HepG2 (cell line): ENCODE data around the gene SKIDA1. TPM values are rescaled to one million over a fixed set of nuclear protein-coding genes. Genes with fewer than 3 reads are reported as not detected.

Source experiments
- CCDC6 ChIP-seq: sonication (generic); formaldehyde crosslinking; IDR thresholded peaks from 2 replicates; pipeline ENCODE4 v1.8.1; 2022; ENCODE audit warnings: mild to moderate bottlenecking, missing genetic modification reagents, moderate library complexity
- KDM2A ChIP-seq: sonication (generic); formaldehyde crosslinking; IDR thresholded peaks from 2 replicates; pipeline ENCODE4 v1.4.0; 2020; ENCODE audit warnings: low read depth, missing genetic modification reagents, borderline replicate concordance
- LCORL ChIP-seq, 2 experiments: fragments of 450-650 bp in 1 of 2; sonication (generic) in 1 of 2; formaldehyde crosslinking in 1 of 2; IDR thresholded peaks; 2 replicates each; pipeline versions ENCODE4 v1.5.0 to v1.6.1; 2017 to 2020; ENCODE audit warnings: antibody characterized with exemption in 1 of 2, missing genetic modification reagents in 1 of 2
- PHF21A ChIP-seq: sonication (generic); formaldehyde crosslinking; IDR thresholded peaks from 2 replicates; pipeline ENCODE4 v1.5.0; 2020; ENCODE audit warnings: mild to moderate bottlenecking, missing genetic modification reagents
- RBFOX2 ChIP-seq: fragments of 200-400 bp; formaldehyde crosslinking; IDR thresholded peaks from 2 replicates; pipeline ENCODE4 v1.6.1; 2017; ENCODE audit warnings: low read depth, mild to moderate bottlenecking, low read length
- TAF15 ChIP-seq: fragments of 200-400 bp; formaldehyde crosslinking; IDR thresholded peaks from one replicate; pipeline ENCODE4 v1.6.1; 2018; ENCODE audit warnings: mild to moderate bottlenecking, low read depth, low read length; ENCODE audit not compliant: poor library complexity, severe bottlenecking
- ZBTB39 ChIP-seq: sonication (generic); formaldehyde crosslinking; IDR thresholded peaks from 2 replicates; pipeline ENCODE4 v1.5.0; 2020; ENCODE audit warnings: missing genetic modification reagents
- ZBTB46 ChIP-seq: sonication (generic); formaldehyde crosslinking; IDR thresholded peaks from 2 replicates; pipeline ENCODE4 v1.4.0; 2020; ENCODE audit warnings: mild to moderate bottlenecking, missing genetic modification reagents, borderline replicate concordance
- ZBTB7B ChIP-seq: sonication (generic); formaldehyde crosslinking; IDR thresholded peaks from 2 replicates; pipeline ENCODE4 v1.4.0; 2020; ENCODE audit warnings: missing genetic modification reagents
- ZC3H13 ChIP-seq: sonication (generic); formaldehyde crosslinking; IDR thresholded peaks from 2 replicates; pipeline ENCODE4 v1.8.1; 2023; ENCODE audit warnings: mild to moderate bottlenecking, missing genetic modification reagents, moderate library complexity
- ZNF253 ChIP-seq: sonication (generic); formaldehyde crosslinking; IDR thresholded peaks from 2 replicates; pipeline ENCODE4 v1.8.0; 2022; ENCODE audit warnings: mild to moderate bottlenecking, missing genetic modification reagents, borderline replicate concordance
- ZNF451 ChIP-seq: sonication (generic); formaldehyde crosslinking; IDR thresholded peaks from 2 replicates; pipeline ENCODE4 v1.5.0; 2020; ENCODE audit warnings: mild to moderate bottlenecking, missing genetic modification reagents
- ZNF501 ChIP-seq: sonication (generic); formaldehyde crosslinking; IDR thresholded peaks from 2 replicates; pipeline ENCODE4 v1.5.1; 2020; ENCODE audit warnings: mild to moderate bottlenecking, moderate library complexity, missing genetic modification reagents
- ZNF547 ChIP-seq: sonication (generic); formaldehyde crosslinking; IDR thresholded peaks from 2 replicates; pipeline ENCODE4 v1.5.1; 2020; ENCODE audit warnings: mild to moderate bottlenecking, missing genetic modification reagents
- ZNF709 ChIP-seq: sonication (generic); formaldehyde crosslinking; IDR thresholded peaks from 2 replicates; pipeline ENCODE4 v1.5.0; 2020; ENCODE audit warnings: mild to moderate bottlenecking, missing genetic modification reagents
- ZNF761 ChIP-seq: sonication (generic); formaldehyde crosslinking; conservative IDR thresholded peaks from 2 replicates; pipeline ENCODE4 v1.4.0; 2020; ENCODE audit warnings: mild to moderate bottlenecking, missing genetic modification reagents
- polyA plus RNA-seq, 8 experiments: library from polyadenylated mRNA; depleted of rRNA in 3 of 8; stranded (reverse) in 7 of 8; unstranded in 1 of 8; fragments of >200 nt; fragmentation: Illumina TruSeq in 4 of 8; extraction: Trizol in 4 of 8; gene quantifications; 2 replicates each; pipeline versions ENCODE4 v1.2.1 to v1.2.3, GENCODE V29; 2011 to 2016; ENCODE audit warnings: low read depth in 4 of 8, missing spikeins in 1 of 8, mixed read lengths in 1 of 8; ENCODE audit not compliant: insufficient read depth in 1 of 8
- total RNA-seq, 5 experiments: library from RNA; depleted of rRNA; stranded (reverse); fragments of >200 nt; fragmentation: Illumina TruSeq; extraction: Trizol; gene quantifications; 2 replicates each; pipeline ENCODE4 v1.2.3, GENCODE V29; 2016; ENCODE audit warnings: low read depth in 1 of 5
- TF ChIP-seq, protein P1 (sequence below): sonication (generic); formaldehyde crosslinking; IDR thresholded peaks from 2 replicates; pipeline ENCODE4 v1.5.1; 2020; ENCODE audit warnings: mild to moderate bottlenecking, missing genetic modification reagents, moderate library complexity
- TF ChIP-seq, protein P2 (sequence below): sonication (generic); formaldehyde crosslinking; IDR thresholded peaks from 2 replicates; pipeline ENCODE4 v1.8.0; 2022; ENCODE audit warnings: mild to moderate bottlenecking, missing genetic modification reagents; ENCODE audit not compliant: insufficient replicate concordance
- TF ChIP-seq, protein P3 (sequence below): sonication (generic); formaldehyde crosslinking; IDR thresholded peaks from 2 replicates; pipeline ENCODE4 v1.5.0; 2020; ENCODE audit warnings: missing genetic modification reagents

Gene SKIDA1
- total and polyA plus RNA-seq, 2 of the 13 experiments (the other 11 are each of a cell fraction or from before 2014, with no cell fraction given) = 0.73 to 1.5 TPM

DNA sequence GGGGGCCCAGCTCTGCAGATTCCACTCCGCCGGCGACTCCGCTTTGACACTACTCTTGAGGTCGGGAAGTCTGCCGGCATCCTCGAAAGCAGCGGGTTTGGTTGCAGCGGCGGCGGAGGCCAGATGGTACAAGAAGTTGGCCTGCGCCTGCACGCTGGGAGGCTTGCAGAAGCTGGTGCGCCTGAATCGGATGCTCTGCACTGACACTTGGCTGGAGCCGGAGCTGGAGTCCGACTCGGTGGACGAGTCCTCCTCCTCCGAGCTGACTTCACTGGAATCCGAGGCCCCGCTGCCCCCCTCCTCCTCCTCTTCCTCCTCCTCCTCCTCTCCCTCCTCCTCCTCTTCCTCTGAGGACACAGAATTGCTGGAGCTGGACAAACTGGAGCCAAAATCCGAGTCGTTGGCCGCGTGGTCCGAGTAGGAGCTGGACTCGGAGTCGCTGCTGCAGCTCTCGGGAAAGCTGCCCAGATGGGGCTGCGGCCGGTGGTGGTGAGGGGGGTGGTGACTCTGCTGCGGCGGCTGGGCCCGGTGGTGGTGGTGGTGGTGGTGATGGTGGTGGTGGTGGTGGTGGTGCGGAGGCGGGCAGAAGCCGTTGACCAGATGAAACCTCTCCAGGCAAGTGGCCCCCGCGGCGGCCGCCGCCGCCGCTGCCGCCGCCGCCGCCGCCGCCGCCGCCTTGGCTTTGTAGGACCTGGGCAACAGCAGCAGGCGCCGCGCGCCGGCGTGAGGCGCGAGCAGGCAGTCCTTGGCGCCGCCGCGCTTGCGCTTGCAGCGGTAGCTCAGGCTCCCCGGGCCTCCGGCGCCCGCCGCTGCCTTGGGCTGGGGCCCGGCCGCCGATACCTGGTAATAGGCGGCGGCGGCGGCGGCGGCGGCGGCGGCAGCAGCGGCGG, 9.0 kb downstream of the SKIDA1 start (continued):
- TF ChIP-seq, protein P1, sequence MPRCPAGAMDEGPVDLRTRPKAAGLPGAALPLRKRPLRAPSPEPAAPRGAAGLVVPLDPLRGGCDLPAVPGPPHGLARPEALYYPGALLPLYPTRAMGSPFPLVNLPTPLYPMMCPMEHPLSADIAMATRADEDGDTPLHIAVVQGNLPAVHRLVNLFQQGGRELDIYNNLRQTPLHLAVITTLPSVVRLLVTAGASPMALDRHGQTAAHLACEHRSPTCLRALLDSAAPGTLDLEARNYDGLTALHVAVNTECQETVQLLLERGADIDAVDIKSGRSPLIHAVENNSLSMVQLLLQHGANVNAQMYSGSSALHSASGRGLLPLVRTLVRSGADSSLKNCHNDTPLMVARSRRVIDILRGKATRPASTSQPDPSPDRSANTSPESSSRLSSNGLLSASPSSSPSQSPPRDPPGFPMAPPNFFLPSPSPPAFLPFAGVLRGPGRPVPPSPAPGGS (CRISPR knock-in tag) = peak; percentile 51; the same call in 1 of the 2 replicates
- TF ChIP-seq ZC3H13 (CRISPR knock-in tag) = peak; percentile 38; the same call in 1 of the 2 replicates
- peak; percentile 66; the same call in 1 of the 2 replicates for TF ChIP-seq ZNF501
- TF ChIP-seq ZNF709 (CRISPR knock-in tag) = 0 out of 2 replicates have a peak, but pooled peaks have one; percentile 32
- TF ChIP-seq ZNF761 (CRISPR knock-in tag) = 0 out of 2 replicates have a peak, but pooled peaks have one; percentile 20
- TF ChIP-seq, protein P2, sequence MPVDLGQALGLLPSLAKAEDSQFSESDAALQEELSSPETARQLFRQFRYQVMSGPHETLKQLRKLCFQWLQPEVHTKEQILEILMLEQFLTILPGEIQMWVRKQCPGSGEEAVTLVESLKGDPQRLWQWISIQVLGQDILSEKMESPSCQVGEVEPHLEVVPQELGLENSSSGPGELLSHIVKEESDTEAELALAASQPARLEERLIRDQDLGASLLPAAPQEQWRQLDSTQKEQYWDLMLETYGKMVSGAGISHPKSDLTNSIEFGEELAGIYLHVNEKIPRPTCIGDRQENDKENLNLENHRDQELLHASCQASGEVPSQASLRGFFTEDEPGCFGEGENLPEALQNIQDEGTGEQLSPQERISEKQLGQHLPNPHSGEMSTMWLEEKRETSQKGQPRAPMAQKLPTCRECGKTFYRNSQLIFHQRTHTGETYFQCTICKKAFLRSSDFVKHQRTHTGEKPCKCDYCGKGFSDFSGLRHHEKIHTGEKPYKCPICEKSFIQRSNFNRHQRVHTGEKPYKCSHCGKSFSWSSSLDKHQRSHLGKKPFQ (CRISPR knock-in tag) = peak; percentile 37
- 0 out of 2 replicates have a peak, but pooled peaks have one; percentile 47 for TF ChIP-seq ZBTB39
- TF ChIP-seq ZNF547 (CRISPR knock-in tag) = 0 out of 2 replicates have a peak, but pooled peaks have one; percentile 52
- TF ChIP-seq RBFOX2 = 0 out of 2 replicates have a peak, but pooled peaks have one; percentile 11
- peak; percentile 36; the same call in 1 of the 2 replicates for TF ChIP-seq ZBTB46
- peak; percentile 47; the same call in 1 of the 2 replicates for TF ChIP-seq KDM2A (CRISPR knock-in tag)
- peak; percentile 20; the same call in 1 of the 2 replicates for TF ChIP-seq PHF21A (CRISPR knock-in tag)
- no peak for TF ChIP-seq TAF15
- TF ChIP-seq ZNF451 (CRISPR knock-in tag) = 0 out of 2 replicates have a peak, but pooled peaks have one; percentile 58
- peak; percentile 5; the same call in 1 of the 2 replicates for TF ChIP-seq CCDC6
- TF ChIP-seq ZNF253 (CRISPR knock-in tag) = 0 out of 2 replicates have a peak, but pooled peaks have one; percentile 52
- TF ChIP-seq LCORL (IDR thresholded peaks at IDR 0.05) = no peak
- TF ChIP-seq LCORL (CRISPR knock-in tag; IDR thresholded peaks at IDR 0.05) = peak; percentile 49
- TF ChIP-seq ZBTB7B (CRISPR knock-in tag) = 0 out of 2 replicates have a peak, but pooled peaks have one; percentile 46
- TF ChIP-seq, protein P3, sequence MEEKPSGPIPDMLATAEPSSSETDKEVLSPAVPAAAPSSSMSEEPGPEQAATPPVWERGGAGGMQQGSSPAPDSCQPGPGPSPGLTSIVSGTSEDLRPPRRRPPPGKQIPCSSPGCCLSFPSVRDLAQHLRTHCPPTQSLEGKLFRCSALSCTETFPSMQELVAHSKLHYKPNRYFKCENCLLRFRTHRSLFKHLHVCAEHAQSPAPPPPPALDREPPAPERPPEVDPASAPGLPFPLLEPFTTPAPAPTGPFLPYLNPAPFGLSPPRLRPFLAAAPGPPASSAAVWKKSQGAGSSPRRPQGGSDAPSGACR (CRISPR knock-in tag) = peak; percentile 92; the same call in 1 of the 2 replicates
